ENCODE results near the gene SRP19. TPM values are rescaled to one million over a fixed set of nuclear protein-coding genes. Genes with fewer than 3 reads are reported as not detected.

Gene SRP19
- polyA plus RNA-seq, 3 donors: 73.6 to 102 (median 79.4) TPM

DNA sequence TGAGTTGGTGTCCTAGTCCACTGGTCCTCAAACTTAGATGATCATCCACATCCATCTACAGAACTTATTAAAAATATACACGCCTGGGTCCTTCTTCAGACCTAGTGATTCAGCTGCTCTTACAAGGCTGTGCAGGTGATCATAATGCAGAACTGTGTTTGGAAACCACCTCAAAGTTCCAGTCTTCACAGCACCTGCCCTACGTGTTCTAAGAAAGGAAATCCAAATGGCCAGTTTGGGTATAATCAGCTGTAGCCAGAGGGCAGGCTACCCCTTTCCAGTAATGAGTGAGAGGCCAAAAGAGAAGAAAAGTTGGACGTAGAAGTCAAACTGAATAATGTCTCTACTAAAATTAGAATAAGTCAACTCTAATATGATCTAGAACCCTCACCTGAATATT lies 45.5 kb downstream of the SRP19 start:
- DNase-seq (ENCODE audit: extremely low read depth in 1 of 11, low read depth in 9 of 11, low spot score in 4 of 11): no peak

DNA sequence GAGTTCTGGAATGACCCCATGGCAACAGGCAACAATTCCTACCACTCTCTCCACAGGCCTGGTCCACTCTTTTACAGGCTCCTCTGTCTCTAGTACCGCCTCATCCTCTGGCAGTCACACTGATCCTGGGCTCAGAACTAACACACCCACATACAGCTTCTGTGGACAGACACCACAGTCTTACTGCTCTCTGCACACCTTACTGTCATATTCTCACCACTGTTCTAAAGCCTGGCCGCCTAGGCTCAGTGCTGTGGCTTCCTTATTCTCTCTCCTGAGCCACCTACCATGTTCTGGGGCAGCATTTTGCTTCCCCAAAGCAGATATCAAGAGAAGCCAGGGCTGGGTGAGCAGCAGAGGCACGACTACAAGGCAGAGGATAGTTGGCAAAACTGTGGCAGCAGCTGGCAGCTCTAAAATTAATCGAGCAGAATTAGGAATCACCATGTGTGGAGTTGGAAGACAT lies 46.1 kb downstream of the SRP19 start:
- no peak for DNase-seq (ENCODE audit: extremely low read depth in 1 of 11, low read depth in 9 of 11, low spot score in 4 of 11)

- DNase-seq (ENCODE audit: extremely low read depth in 1 of 11, low read depth in 9 of 11, low spot score in 4 of 11): no peak
Observed at GRCh38 chr5:112908854-112909253, 47.8 kb downstream of the SRP19 start.

- DNase-seq (ENCODE audit: extremely low read depth in 1 of 11, low read depth in 9 of 11, low spot score in 4 of 11): no peak
Observed at GRCh38 chr5:112910529-112910928, 49.4 kb downstream of the SRP19 start.

DNA sequence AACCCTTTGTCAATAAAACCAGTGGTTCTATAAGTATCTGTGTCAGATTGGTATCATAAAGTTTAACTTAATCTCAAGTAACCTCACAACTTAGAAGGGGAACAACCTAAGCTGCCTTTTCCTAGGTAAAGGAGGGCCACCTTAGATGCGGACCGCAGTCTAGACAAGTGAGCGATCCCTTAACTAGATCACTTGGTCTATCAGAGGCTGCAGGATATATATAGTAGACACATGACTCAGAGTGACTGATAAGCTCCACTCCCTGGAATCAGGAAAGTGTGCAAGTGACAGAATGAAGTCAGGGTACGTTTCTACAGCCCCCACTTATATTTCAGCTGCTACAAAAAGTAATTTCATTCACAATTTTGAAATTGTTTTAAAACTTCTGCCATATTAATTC lies 53.5 kb downstream of the SRP19 start:
- no peak for DNase-seq (ENCODE audit: extremely low read depth in 1 of 11, low read depth in 9 of 11, low spot score in 4 of 11)

DNA sequence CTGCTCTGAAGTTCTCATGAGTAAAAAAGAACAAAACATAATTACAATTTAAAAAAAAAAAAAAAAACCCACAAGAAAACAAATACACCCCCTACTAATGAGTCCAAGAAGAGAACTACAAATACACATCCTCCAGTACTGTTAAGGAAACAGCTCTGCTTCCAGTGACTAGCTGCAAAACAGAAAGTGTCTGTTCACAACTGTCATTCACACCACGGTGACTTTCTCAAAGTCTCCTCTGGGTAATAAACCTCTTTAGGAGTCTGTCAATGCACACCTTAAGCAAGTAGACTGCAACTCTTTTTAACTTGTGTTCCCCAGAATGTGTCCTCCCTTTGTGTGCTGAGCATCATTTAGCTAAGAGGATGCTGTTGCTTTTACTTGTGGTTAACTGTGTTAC lies 54.7 kb downstream of the SRP19 start:
- DNase-seq (ENCODE audit: extremely low read depth in 1 of 11, low read depth in 9 of 11, low spot score in 4 of 11): no peak

GRCh38 chr5:112917453-112917995 lies 56.4 kb downstream of the SRP19 start:
- no peak for DNase-seq (ENCODE audit: extremely low read depth in 1 of 11, low read depth in 9 of 11, low spot score in 4 of 11)

- DNase-seq (ENCODE audit: extremely low read depth in 1 of 11, low read depth in 9 of 11, low spot score in 4 of 11): no peak
Observed at GRCh38 chr5:112918136-112918535, 57.0 kb downstream of the SRP19 start.

DNA sequence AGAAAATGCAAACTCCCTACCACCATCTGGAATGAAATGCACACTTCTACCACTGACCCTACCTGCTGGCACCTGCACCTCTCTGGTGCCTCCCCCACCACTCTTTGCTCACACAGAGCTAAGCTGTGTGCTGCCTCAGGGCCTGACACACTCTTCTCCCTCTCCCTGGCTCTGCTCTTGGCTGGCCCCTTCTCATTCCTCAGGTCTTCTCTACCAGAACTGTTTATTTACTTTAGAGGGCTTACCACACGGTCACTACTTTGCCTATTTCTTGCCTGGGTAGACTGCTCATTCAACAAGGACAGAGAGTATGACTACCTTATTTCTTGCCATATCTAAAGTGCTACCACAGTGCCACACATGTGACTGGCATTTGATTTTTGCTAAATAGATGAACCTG lies 57.6 kb downstream of the SRP19 start:
- DNase-seq (ENCODE audit: extremely low read depth in 1 of 11, low read depth in 9 of 11, low spot score in 4 of 11): no peak

Other genes with a start within 250 kb of the SRP19 start
- gene APC, start 123.4 kb upstream of the SRP19 start, polyA plus RNA-seq (ENCODE audit: insufficient read length in 3 of 3): 10 to 100 TPM; 30.4 to 34.1 (median 33.6) TPM
- 100 to 1,000 TPM in 2 of 3 donors, 10 to 100 TPM in 1; 96.7 to 112 (median 111) TPM for gene REEP5, start 60.9 kb downstream of the SRP19 start, polyA plus RNA-seq (ENCODE audit: insufficient read length in 3 of 3)
- 10 to 100 TPM; 34.4 to 41.2 (median 37.2) TPM for gene DCP2, start 115.5 kb downstream of the SRP19 start, polyA plus RNA-seq (ENCODE audit: insufficient read length in 3 of 3)

Measured in renal cortex interstitium (tissue), 11 donors.